Neural cell (in vitro differentiated cells): ENCODE measurements around the gene PLCB4. TPM values are rescaled to one million over a fixed set of nuclear protein-coding genes. Genes with fewer than 3 reads are reported as not detected.

Experiments used
- H2AFZ ChIP-seq: fragments of 200-600, 300-800 bp; sonication (generic), shearing (Covaris generic); 2 replicates; pipeline ENCODE4 v1.6.0; 2014; ENCODE audit warnings: low read depth, mild to moderate bottlenecking, antibody characterized with exemption, low read length, moderate library complexity
- H3F3A ChIP-seq: fragments of 200-600 bp; shearing (Covaris generic); 2 replicates; pipeline ENCODE4 v1.6.1; 2016; ENCODE audit warnings: mild to moderate bottlenecking, moderate library complexity, mixed read lengths, antibody characterized with exemption, low read length; ENCODE audit not compliant: insufficient read depth, poor library complexity, severe bottlenecking
- H3K27ac ChIP-seq: fragments of 200-600, 300-800 bp; sonication (generic), shearing (Covaris generic); 2 replicates; pipeline ENCODE4 v1.5.1; 2014; ENCODE audit warnings: mild to moderate bottlenecking, low read length, moderate library complexity
- H3K27me3 ChIP-seq: fragments of 300-800, 200-600 bp; sonication (generic), shearing (Covaris generic); 2 replicates; pipeline ENCODE4 v1.6.0; 2014; ENCODE audit warnings: mild to moderate bottlenecking, low read depth, low read length, moderate library complexity; ENCODE audit not compliant: insufficient read depth
- H3K36me3 ChIP-seq: fragments of 300-800, 200-600 bp; sonication (generic), shearing (Covaris generic); 2 replicates; pipeline ENCODE4 v1.5.1; 2014; ENCODE audit warnings: mild to moderate bottlenecking, antibody characterized with exemption, low read length, moderate library complexity; ENCODE audit not compliant: insufficient read depth
- H3K4me2 ChIP-seq: fragments of 300-800, 200-600 bp; sonication (generic), shearing (Covaris generic); 2 replicates; pipeline ENCODE4 v1.6.0; 2014; ENCODE audit warnings: mild to moderate bottlenecking, low read length
- H3K4me3 ChIP-seq: fragments of 300-800, 200-600 bp; sonication (generic), shearing (Covaris generic); 2 replicates; pipeline ENCODE4 v1.5.1; 2014; ENCODE audit warnings: mild to moderate bottlenecking, low read length, moderate library complexity
- H3K79me2 ChIP-seq: fragments of 200-600 bp; shearing (Covaris generic); replicated peaks from 2 replicates; pipeline ENCODE4 v1.6.0; 2014; ENCODE audit warnings: mild to moderate bottlenecking, low read length, moderate library complexity; ENCODE audit not compliant: insufficient read depth
- H3K9ac ChIP-seq: fragments of 300-800, 200-600 bp; sonication (generic), shearing (Covaris generic); 2 replicates; pipeline ENCODE4 v1.6.1; 2016; ENCODE audit warnings: mild to moderate bottlenecking, low read length, mixed read lengths
- H3K9me2 ChIP-seq: fragments of 200-600 bp; shearing (Covaris generic); 2 replicates; pipeline ENCODE4 v1.6.1; 2016; ENCODE audit warnings: mild to moderate bottlenecking, low read length, mixed read lengths; ENCODE audit not compliant: insufficient read depth
- H3K9me3 ChIP-seq: fragments of 200-600, 300-800 bp; sonication (generic), shearing (Covaris generic); 2 replicates; pipeline ENCODE4 v1.6.1; 2016; ENCODE audit warnings: mild to moderate bottlenecking, mixed run types, low read length, moderate library complexity, mixed read lengths
- H4K20me1 ChIP-seq: fragments of 200-600 bp; shearing (Covaris generic); 2 replicates; pipeline ENCODE4 v1.6.1; 2016; ENCODE audit warnings: mild to moderate bottlenecking, mixed run types; ENCODE audit not compliant: insufficient read depth
- CTCF ChIP-seq: fragments of 450-650 bp; IDR thresholded peaks from 2 replicates; pipeline ENCODE4 v1.5.1; 2014; ENCODE audit warnings: antibody characterized with exemption, mild to moderate bottlenecking, moderate library complexity; ENCODE audit not compliant: poor library complexity, severe bottlenecking
- EP300 ChIP-seq: fragments of 450-650 bp; conservative IDR thresholded peaks from 2 replicates; pipeline ENCODE4 v1.6.1; 2014; ENCODE audit warnings: antibody characterized with exemption, mild to moderate bottlenecking, moderate library complexity; ENCODE audit not compliant: poor library complexity, severe bottlenecking
- EZH2 ChIP-seq: fragments of 200-600, 300-800 bp; shearing (Covaris generic), sonication (generic); IDR thresholded peaks from 2 replicates; pipeline ENCODE4 v1.6.1; 2014; ENCODE audit warnings: antibody characterized with exemption, low read length, borderline replicate concordance, mild to moderate bottlenecking; ENCODE audit not compliant: insufficient read depth, poor library complexity, severe bottlenecking
- MXI1 ChIP-seq: fragments of 450-650 bp; conservative IDR thresholded peaks from 2 replicates; pipeline ENCODE4 v1.6.1; 2014; ENCODE audit warnings: antibody characterized with exemption, mild to moderate bottlenecking; ENCODE audit not compliant: poor library complexity, severe bottlenecking
- POLR2AphosphoS5 ChIP-seq: IDR thresholded peaks from 2 replicates; pipeline ENCODE4 v1.6.1; 2012
- RAD21 ChIP-seq: fragments of 450-650 bp; conservative IDR thresholded peaks from 2 replicates; pipeline ENCODE4 v1.6.1; 2014; ENCODE audit warnings: antibody characterized with exemption, mild to moderate bottlenecking, moderate library complexity
- REST ChIP-seq: IDR thresholded peaks from 2 replicates; pipeline ENCODE4 v1.6.1; 2012; ENCODE audit warnings: borderline replicate concordance
- SMC3 ChIP-seq: fragments of 450-650 bp; conservative IDR thresholded peaks from 2 replicates; pipeline ENCODE4 v1.6.1; 2014; ENCODE audit warnings: antibody characterized with exemption, mild to moderate bottlenecking, moderate library complexity; ENCODE audit not compliant: poor library complexity
- TAF1 ChIP-seq: IDR thresholded peaks from 2 replicates; pipeline ENCODE4 v1.6.1; 2012; ENCODE audit warnings: low read depth
- polyA plus RNA-seq: library from polyadenylated mRNA; depleted of rRNA; stranded (reverse); fragments of >200 nt; gene quantifications from 2 replicates; pipeline ENCODE4 v1.2.3, GENCODE V29; 2014

The PLCB4 gene
- polyA plus RNA-seq, 1 donor from 2014 or later = 13.1 TPM

- no peaks in the 10 kb centered on the region for H3F3A ChIP-seq
- no peak for TF ChIP-seq REST
- TF ChIP-seq TAF1 = no peak
- no peak for TF ChIP-seq RAD21
- no peak for TF ChIP-seq POLR2AphosphoS5
- no peak for TF ChIP-seq EZH2
- no peak for TF ChIP-seq SMC3
- TF ChIP-seq EP300 = no peak
- no peak for TF ChIP-seq CTCF
- no peak for TF ChIP-seq MXI1
- no peaks in the 10 kb centered on the region for H3K9me3 ChIP-seq
Measured at GRCh38 chr20:9258901-9259300, 190.0 kb downstream of the PLCB4 start.

GRCh38 chr20:9260027-9260426 lies 191.1 kb downstream of the PLCB4 start:
- no peaks in the 10 kb centered on the region for H4K20me1 ChIP-seq
- no peak for TF ChIP-seq EP300
- no peak for TF ChIP-seq TAF1
- no peak for TF ChIP-seq EZH2
- TF ChIP-seq CTCF = no peak
- no peak for TF ChIP-seq POLR2AphosphoS5
- TF ChIP-seq MXI1 = no peak
- TF ChIP-seq SMC3 = no peak
- TF ChIP-seq RAD21 = no peak
- no peak for TF ChIP-seq REST
- no peak overlapping the region for H3K27ac ChIP-seq
- no peaks in the 10 kb centered on the region for H3K9me2 ChIP-seq
- H3K79me2 ChIP-seq = no peaks in the 10 kb centered on the region
- H3K9ac ChIP-seq = no peak overlapping the region
- no peak overlapping the region for H2AFZ ChIP-seq
- H3K9me3 ChIP-seq = no peaks in the 10 kb centered on the region
- no peaks in the 10 kb centered on the region for H3K36me3 ChIP-seq
- no peaks in the 10 kb centered on the region for H3K27me3 ChIP-seq
- H3F3A ChIP-seq = no peaks in the 10 kb centered on the region
- no peak overlapping the region for H3K4me3 ChIP-seq
- no peak overlapping the region for H3K4me2 ChIP-seq

More at GRCh38 chr20:9258901-9259300, 190.0 kb downstream of the PLCB4 start:
- no peaks in the 10 kb centered on the region for H3K79me2 ChIP-seq
- H3K36me3 ChIP-seq = no peaks in the 10 kb centered on the region
- no peaks in the 10 kb centered on the region for H4K20me1 ChIP-seq
- H2AFZ ChIP-seq = no peak overlapping the region
- H3K4me3 ChIP-seq = no peak overlapping the region
- no peak overlapping the region for H3K27ac ChIP-seq
- no peaks in the 10 kb centered on the region for H3K27me3 ChIP-seq
- H3K9ac ChIP-seq = no peak overlapping the region
- no peaks in the 10 kb centered on the region for H3K9me2 ChIP-seq
- no peak overlapping the region for H3K4me2 ChIP-seq
